ENCODE measurements around the gene THSD7B. TPM values are rescaled to one million over a fixed set of nuclear protein-coding genes. Genes with fewer than 3 reads are reported as not detected.

THSD7B gene
- total and polyA plus RNA-seq, 2 experiments from 2014 or later: 0.11 TPM; not detected in 1

DNA sequence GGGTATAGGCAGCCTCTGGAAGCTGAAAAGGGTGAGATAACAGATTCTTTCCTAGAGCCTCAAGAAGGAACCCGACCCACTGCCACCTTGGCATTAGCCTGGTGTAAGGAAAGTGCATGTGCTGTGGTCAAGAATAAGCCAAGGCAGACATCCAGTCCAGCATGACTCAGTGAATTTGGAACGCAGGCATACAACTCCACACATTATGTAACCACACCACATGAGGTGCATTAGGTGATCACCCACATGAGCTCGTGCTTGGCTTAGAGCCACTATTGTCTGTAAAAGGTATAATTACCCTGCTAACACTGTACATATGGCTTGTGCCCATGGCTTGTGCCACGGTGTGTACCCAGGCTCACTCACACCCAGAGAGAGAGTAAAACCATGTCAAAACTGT is 615.3 kb downstream of the THSD7B start:
- H3K27me3 ChIP-seq (replicated peaks; ENCODE audit: insufficient read depth): no peaks in the 10 kb centered on the region
- H3K27ac ChIP-seq: no peak overlapping the region
- H3K9ac ChIP-seq: no peak overlapping the region
- in situ Hi-C loops (cut with MboI): no loop called here
- no peaks in the 10 kb centered on the region for H3K9me3 ChIP-seq (ENCODE audit: low read depth)
- WGBS, 2 experiments (ENCODE audit: low coverage in 1 of 2, low lambda C conversion rate in 2 of 2, missing lambda C conversion rate in 2 of 2): 8 to 9% methylated on average over 4 of the region's 4 CpGs
- no peaks in the 10 kb centered on the region for H3F3A ChIP-seq (ENCODE audit: insufficient read depth)
- DNase-seq: peak; percentile 39
- H2AFZ ChIP-seq: no peak overlapping the region
- H4K20me1 ChIP-seq (ENCODE audit: insufficient read depth): no peaks in the 10 kb centered on the region
- no peaks in the 10 kb centered on the region for H3K4me1 ChIP-seq (ENCODE audit: insufficient read depth)
- H3K9me2 ChIP-seq (ENCODE audit: insufficient read depth): no peaks in the 10 kb centered on the region
- H3K4me2 ChIP-seq (ENCODE audit: unreplicated experiment): no peak overlapping the region
- H3K36me3 ChIP-seq (ENCODE audit: low read depth): no peaks in the 10 kb centered on the region
- H3K4me3 ChIP-seq: no peak overlapping the region
- no peaks in the 10 kb centered on the region for H3K79me2 ChIP-seq (ENCODE audit: insufficient read depth)
- TF ChIP-seq EZH2phosphoT487 (IDR thresholded peaks at IDR 0.05; ENCODE audit: insufficient read depth, low read depth) (no peak), EZH2 (IDR thresholded peaks at IDR 0.05; ENCODE audit: insufficient read depth, poor library complexity, severe bottlenecking) (no peak)

DNA sequence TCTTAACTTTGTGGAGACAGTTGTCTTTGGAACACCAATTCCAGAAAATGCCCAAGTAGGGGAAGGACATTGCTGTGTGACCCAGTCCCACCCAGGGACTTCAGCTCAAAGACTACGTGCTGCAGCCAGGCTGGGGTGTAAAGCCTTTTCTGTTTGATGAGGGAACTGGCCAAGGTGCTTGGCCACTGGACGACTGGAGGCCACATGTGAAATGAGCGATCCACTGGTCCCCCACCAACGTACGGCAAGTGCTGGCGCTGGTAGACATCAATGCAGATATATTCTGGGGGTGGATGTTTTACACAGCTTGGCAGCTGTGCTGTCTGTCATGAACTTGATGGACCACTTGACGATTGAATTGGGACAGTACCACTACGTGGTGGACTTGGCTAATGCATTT is 616.4 kb downstream of the THSD7B start:
- no peaks in the 10 kb centered on the region for H3K9me2 ChIP-seq (ENCODE audit: insufficient read depth)
- no peaks in the 10 kb centered on the region for H3K27me3 ChIP-seq (replicated peaks; ENCODE audit: insufficient read depth)
- H3K4me2 ChIP-seq (ENCODE audit: unreplicated experiment): no peak overlapping the region
- 27 to 42% methylated on average over 8 of the region's 8 CpGs for WGBS, 2 experiments (ENCODE audit: low coverage in 1 of 2, low lambda C conversion rate in 2 of 2, missing lambda C conversion rate in 2 of 2)
- DNase-seq: no peak
- no peak for TF ChIP-seq EZH2 (IDR thresholded peaks at IDR 0.05; ENCODE audit: insufficient read depth, poor library complexity, severe bottlenecking)
- H3K4me3 ChIP-seq: no peak overlapping the region
- no peak overlapping the region for H3K9ac ChIP-seq
- no peaks in the 10 kb centered on the region for H4K20me1 ChIP-seq (ENCODE audit: insufficient read depth)
- H3K27ac ChIP-seq: no peak overlapping the region
- no peaks in the 10 kb centered on the region for H3K36me3 ChIP-seq (ENCODE audit: low read depth)
- no peak overlapping the region for H2AFZ ChIP-seq
- H3K79me2 ChIP-seq (ENCODE audit: insufficient read depth): no peaks in the 10 kb centered on the region
- H3K4me1 ChIP-seq (ENCODE audit: insufficient read depth): no peaks in the 10 kb centered on the region
- in situ Hi-C loops (cut with MboI): no loop called here
- no peaks in the 10 kb centered on the region for H3F3A ChIP-seq (ENCODE audit: insufficient read depth)
- H3K9me3 ChIP-seq (ENCODE audit: low read depth): no peaks in the 10 kb centered on the region

- no peak for TF ChIP-seq EZH2 (IDR thresholded peaks at IDR 0.05; ENCODE audit: insufficient read depth, poor library complexity, severe bottlenecking)
- no peak for TF ChIP-seq EZH2phosphoT487 (IDR thresholded peaks at IDR 0.05; ENCODE audit: insufficient read depth, low read depth)
- DNase-seq: no peak
- Histone ChIP-seq H3F3A (ENCODE audit: insufficient read depth) (no peaks in the 10 kb centered on the region), H3K27me3 (replicated peaks; ENCODE audit: insufficient read depth) (no peaks in the 10 kb centered on the region), H2AFZ (no peak overlapping the region), H3K4me3 (no peak overlapping the region), H3K79me2 (ENCODE audit: insufficient read depth) (no peaks in the 10 kb centered on the region), H3K9me3 (ENCODE audit: low read depth) (no peaks in the 10 kb centered on the region), H3K36me3 (ENCODE audit: low read depth) (no peaks in the 10 kb centered on the region), H3K9me2 (ENCODE audit: insufficient read depth) (no peaks in the 10 kb centered on the region), H3K9ac (no peak overlapping the region), H3K4me2 (ENCODE audit: unreplicated experiment) (no peak overlapping the region), H3K4me1 (ENCODE audit: insufficient read depth) (no peaks in the 10 kb centered on the region), H4K20me1 (ENCODE audit: insufficient read depth) (no peaks in the 10 kb centered on the region), H3K27ac (no peak overlapping the region)
- 56 to 62% methylated on average over 7 of the region's 7 CpGs for WGBS, 2 experiments (ENCODE audit: low coverage in 1 of 2, low lambda C conversion rate in 2 of 2, missing lambda C conversion rate in 2 of 2)
- in situ Hi-C loops (cut with MboI): no loop called here
These were observed 618.0 kb downstream of the THSD7B start for GRCh38 chr2:137383391-137383790.

- Histone ChIP-seq H3K9ac (no peak overlapping the region), H3F3A (ENCODE audit: insufficient read depth) (no peaks in the 10 kb centered on the region), H4K20me1 (ENCODE audit: insufficient read depth) (no peaks in the 10 kb centered on the region), H2AFZ (no peak overlapping the region), H3K4me1 (ENCODE audit: insufficient read depth) (no peaks in the 10 kb centered on the region), H3K4me3 (no peak overlapping the region), H3K4me2 (ENCODE audit: unreplicated experiment) (no peak overlapping the region), H3K9me3 (ENCODE audit: low read depth) (no peaks in the 10 kb centered on the region), H3K9me2 (ENCODE audit: insufficient read depth) (no peaks in the 10 kb centered on the region), H3K27ac (no peak overlapping the region), H3K27me3 (replicated peaks; ENCODE audit: insufficient read depth) (no peaks in the 10 kb centered on the region), H3K36me3 (ENCODE audit: low read depth) (no peaks in the 10 kb centered on the region), H3K79me2 (ENCODE audit: insufficient read depth) (no peaks in the 10 kb centered on the region)
- in situ Hi-C loops (cut with MboI): no loop called here
- no peak for DNase-seq
- 15 to 23% methylated on average over 2 of the region's 2 CpGs for WGBS, 2 experiments (ENCODE audit: low coverage in 1 of 2, low lambda C conversion rate in 2 of 2, missing lambda C conversion rate in 2 of 2)
- no peak for TF ChIP-seq EZH2phosphoT487 (IDR thresholded peaks at IDR 0.05; ENCODE audit: insufficient read depth, low read depth)
- no peak for TF ChIP-seq EZH2 (IDR thresholded peaks at IDR 0.05; ENCODE audit: insufficient read depth, poor library complexity, severe bottlenecking)
These were observed 621.7 kb downstream of the THSD7B start for GRCh38 chr2:137387044-137387443.

DNA sequence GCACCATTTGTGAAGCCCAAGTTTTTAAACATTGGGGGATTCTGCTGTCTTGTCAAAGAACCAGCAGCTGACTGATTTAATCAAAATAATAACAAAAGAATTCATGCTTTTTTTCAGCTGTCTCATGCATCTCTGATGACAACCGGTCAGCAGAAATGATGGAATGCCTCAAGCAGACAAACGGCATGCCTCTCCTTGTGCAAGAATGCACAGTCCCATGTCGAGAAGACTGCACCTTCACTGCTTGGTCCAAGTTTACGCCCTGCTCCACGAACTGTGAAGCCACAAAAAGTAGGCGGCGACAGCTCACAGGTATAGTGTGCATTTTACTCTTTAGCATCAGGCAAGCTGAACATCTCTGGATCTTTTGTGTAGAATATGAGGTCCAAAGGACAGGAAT is 640.2 kb downstream of the THSD7B start:
- Histone ChIP-seq H2AFZ (no peak overlapping the region), H3K27me3 (replicated peaks; ENCODE audit: insufficient read depth) (no peaks in the 10 kb centered on the region), H3K27ac (no peak overlapping the region), H3K4me3 (no peak overlapping the region), H3K79me2 (ENCODE audit: insufficient read depth) (no peaks in the 10 kb centered on the region), H3K4me2 (ENCODE audit: unreplicated experiment) (no peak overlapping the region), H3K4me1 (ENCODE audit: insufficient read depth) (no peaks in the 10 kb centered on the region), H3K9me3 (ENCODE audit: low read depth) (no peaks in the 10 kb centered on the region), H3K36me3 (ENCODE audit: low read depth) (no peaks in the 10 kb centered on the region), H3K9me2 (ENCODE audit: insufficient read depth) (no peaks in the 10 kb centered on the region; the same call in 1 of the 2 replicates), H3F3A (ENCODE audit: insufficient read depth) (no peaks in the 10 kb centered on the region), H4K20me1 (ENCODE audit: insufficient read depth) (no peaks in the 10 kb centered on the region), H3K9ac (no peak overlapping the region)
- 60 to 69% methylated on average over 7 of the region's 7 CpGs for WGBS, 2 experiments (ENCODE audit: low coverage in 1 of 2, low lambda C conversion rate in 2 of 2, missing lambda C conversion rate in 2 of 2)
- no peak for TF ChIP-seq EZH2phosphoT487 (IDR thresholded peaks at IDR 0.05; ENCODE audit: insufficient read depth, low read depth)
- no peak for TF ChIP-seq EZH2 (IDR thresholded peaks at IDR 0.05; ENCODE audit: insufficient read depth, poor library complexity, severe bottlenecking)
- no peak for DNase-seq
- in situ Hi-C loops (cut with MboI): no loop called here
